Skeletal muscle cell (primary cell): ENCODE data around the gene KMT2C.
A peak's percentile ranks its signal among the peaks of the same experiment; 100 is the strongest.
"Not testable (repeated sequence)": the region's sequence is repeated elsewhere in the genome, so short reads cannot be mapped to it uniquely, and the experiment has no call there.

Source experiments
- DNase-seq: peaks from one replicate; pipeline ENCODE4 v3.0.0-alpha.2; 2010; ENCODE audit warnings: low read depth
- H3K4me3 ChIP-seq: 2 replicates; pipeline ENCODE4 v1.5.1; 2011; ENCODE audit warnings: low read depth, mild to moderate bottlenecking, control low read depth, low read length, moderate library complexity

The KMT2C gene

GRCh38 chr7:152435384-152436110 is at the start of gene KMT2C:
KMT2C (minus strand) TSS chr7:152436003; CDS start chr7:152435786, 217 bp downstream.
- peak within 1 kb of the TSS; percentile 70 for H3K4me3 ChIP-seq
- DNase-seq = no peak

GRCh38 chr7:152481082-152481481 is 45.3 kb upstream of the KMT2C start:
- no peak overlapping the region for H3K4me3 ChIP-seq
- no peak for DNase-seq

- no peak overlapping the region for H3K4me3 ChIP-seq
- no peak for DNase-seq
Measured at GRCh38 chr7:152480664-152481063, 44.9 kb upstream of the KMT2C start.

GRCh38 chr7:152479595-152479994 is 43.8 kb upstream of the KMT2C start:
- no peak overlapping the region for H3K4me3 ChIP-seq
- DNase-seq = no peak

GRCh38 chr7:152478140-152478539 is 42.3 kb upstream of the KMT2C start:
- H3K4me3 ChIP-seq = no peak overlapping the region
- DNase-seq = no peak

- DNase-seq = no peak
- H3K4me3 ChIP-seq = no peak overlapping the region
Measured at GRCh38 chr7:152477079-152477478, 41.3 kb upstream of the KMT2C start.

- H3K4me3 ChIP-seq = no peak overlapping the region
- DNase-seq = no peak
Measured at GRCh38 chr7:152476551-152476950, 40.7 kb upstream of the KMT2C start.

- not testable (repeated sequence) for H3K4me3 ChIP-seq
Measured at GRCh38 chr7:152471023-152471620, 35.3 kb upstream of the KMT2C start.

GRCh38 chr7:152470251-152471022 is 34.6 kb upstream of the KMT2C start:
- not testable (repeated sequence) for DNase-seq, H3K4me3 ChIP-seq

More at GRCh38 chr7:152471023-152471620, 35.3 kb upstream of the KMT2C start:
- DNase-seq = not testable (repeated sequence)

GRCh38 chr7:152469576-152469975 is 33.8 kb upstream of the KMT2C start:
- H3K4me3 ChIP-seq, DNase-seq: not testable (repeated sequence)

- DNase-seq = no peak
- no peak overlapping the region for H3K4me3 ChIP-seq
Measured at GRCh38 chr7:152467225-152467624, 31.4 kb upstream of the KMT2C start.

- H3K4me3 ChIP-seq = peak overlapping the region; percentile 80
- DNase-seq = no peak
Measured at GRCh38 chr7:152465119-152465387, 29.2 kb upstream of the KMT2C start.

GRCh38 chr7:152464312-152465118 is 28.7 kb upstream of the KMT2C start:
- DNase-seq = peak; percentile 39

GRCh38 chr7:152463709-152464311 is 28.0 kb upstream of the KMT2C start:
- peak; percentile 96 for DNase-seq
- H3K4me3 ChIP-seq = peak overlapping the region; percentile 80

More at GRCh38 chr7:152464312-152465118, 28.7 kb upstream of the KMT2C start:
- H3K4me3 ChIP-seq = peak overlapping the region; percentile 80

- peak; percentile 18 for DNase-seq
- H3K4me3 ChIP-seq = peak overlapping the region; percentile 72
Measured at GRCh38 chr7:152462995-152463708, 27.3 kb upstream of the KMT2C start.

GRCh38 chr7:152459724-152460251 is 24.0 kb upstream of the KMT2C start:
- H3K4me3 ChIP-seq = no peak overlapping the region
- peak; percentile 15 for DNase-seq

- H3K4me3 ChIP-seq = no peak overlapping the region
- no peak for DNase-seq
Measured at GRCh38 chr7:152451356-152451755, 15.6 kb upstream of the KMT2C start.

- DNase-seq, H3K4me3 ChIP-seq: not testable (repeated sequence)
Measured at GRCh38 chr7:152445386-152446008, 9.7 kb upstream of the KMT2C start.
